OCI-LY7 (cell line): ENCODE measurements around the gene SLC25A41. TPM values are rescaled to one million over a fixed set of nuclear protein-coding genes. Genes with fewer than 3 reads are reported as not detected.

Experiments used
- BruUV-seq: library from RNA; stranded (reverse); fragments of 400-500 nt; replicated peaks from 2 replicates; lab custom pipeline; 2021; lab: Mats Ljungman, UMichigan
- CTCF ChIA-PET: fragments of 300-600 bp; sonication (Branson Sonifier 250); formaldehyde crosslinking; loops from one replicate; lab custom pipeline; 2022; ENCODE audit warnings: antibody characterized with exemption; ENCODE audit not compliant: unreplicated experiment; lab: Charles Lee
- POLR2A ChIA-PET: fragments of 300-600 bp; sonication (Branson Sonifier 250); formaldehyde crosslinking; loops from one replicate; lab custom pipeline; 2022; ENCODE audit warnings: antibody characterized with exemption; lab: Charles Lee
- DNase-seq: peaks from one replicate; pipeline ENCODE4 v3.0.0-alpha.2; 2015; ENCODE audit warnings: low spot score
- H2AFZ ChIP-seq: fragments of 200-600 bp; sonication (generic), shearing (Covaris generic); 2 replicates; pipeline ENCODE4 v1.6.1; 2014; ENCODE audit warnings: mild to moderate bottlenecking, antibody characterized with exemption, low read length, moderate library complexity
- H3K27ac ChIP-seq: fragments of 200-600 bp; sonication (generic); 2 replicates; pipeline ENCODE4 v1.5.1; 2014; ENCODE audit warnings: mixed run types, low read depth, mild to moderate bottlenecking, moderate library complexity, low read length, inconsistent platforms; ENCODE audit not compliant: poor library complexity, severe bottlenecking
- H3K36me3 ChIP-seq: fragments of 200-600 bp; sonication (generic); 2 replicates; pipeline ENCODE4 v1.6.1; 2014; ENCODE audit warnings: mild to moderate bottlenecking, antibody characterized with exemption, low read length, moderate library complexity, mixed read lengths; ENCODE audit not compliant: insufficient read depth
- H3K4me1 ChIP-seq: fragments of 200-600 bp; sonication (generic); 2 replicates; pipeline ENCODE4 v1.5.1; 2014; ENCODE audit warnings: mild to moderate bottlenecking, low read length; ENCODE audit not compliant: insufficient read depth, poor library complexity, severe bottlenecking
- H3K4me2 ChIP-seq: fragments of 200-600 bp; sonication (generic); 2 replicates; pipeline ENCODE4 v1.6.1; 2014; ENCODE audit warnings: mild to moderate bottlenecking, low read length
- H3K4me3 ChIP-seq: fragments of 200-600 bp; sonication (generic); 2 replicates; pipeline ENCODE4 v1.5.1; 2014; ENCODE audit warnings: mild to moderate bottlenecking, low read depth, low read length; ENCODE audit not compliant: poor library complexity, severe bottlenecking
- H3K79me2 ChIP-seq: fragments of 200-600 bp; sonication (generic); 2 replicates; pipeline ENCODE4 v1.6.1; 2016; ENCODE audit warnings: low read depth, mild to moderate bottlenecking, low read length, moderate library complexity, mixed read lengths; ENCODE audit not compliant: insufficient read depth
- H3K9me2 ChIP-seq: fragments of 200-600 bp; sonication (generic); 2 replicates; pipeline ENCODE4 v1.6.1; 2016; ENCODE audit warnings: mild to moderate bottlenecking, low read length, mixed read lengths; ENCODE audit not compliant: insufficient read depth
- H3K9me3 ChIP-seq: fragments of 200-600 bp; sonication (generic); 2 replicates; pipeline ENCODE4 v1.6.1; 2014; ENCODE audit warnings: mild to moderate bottlenecking, mixed run types, low read length, mixed read lengths
- H4K20me1 ChIP-seq: fragments of 200-600 bp; sonication (generic); 2 replicates; pipeline ENCODE4 v1.6.1; 2014; ENCODE audit warnings: mild to moderate bottlenecking, antibody characterized with exemption, low read length, moderate library complexity, mixed read lengths; ENCODE audit not compliant: insufficient read depth
- EZH2phosphoT487 ChIP-seq: fragments of 200-600 bp; sonication (generic); IDR thresholded peaks from 2 replicates; pipeline ENCODE4 v1.6.1; 2018; ENCODE audit warnings: low read depth, borderline replicate concordance, mild to moderate bottlenecking, mixed run types, antibody characterized with exemption, low read length, moderate library complexity, mixed read lengths
- intact Hi-C: fragments of 100-400 bp; cut with micrococcal nuclease; formaldehyde crosslinking; loops from one replicate; pipeline ENCODE4 v1.10.0; 2022; ENCODE audit not compliant: unreplicated experiment
- total RNA-seq, 2 experiments: library from RNA; depleted of rRNA in 1 of 2; stranded (reverse); fragments of >200 nt in 1 of 2; shearing (Covaris generic) in 1 of 2; gene quantifications; 2 replicates each; pipeline ENCODE4 v1.2.3, GENCODE V29; 2014 to 2022
- TF ChIP-seq, protein P1 (sequence below): fragments of 200-600 bp; sonication (generic); conservative IDR thresholded peaks from 2 replicates; pipeline ENCODE4 v1.5.1; 2014; ENCODE audit warnings: mild to moderate bottlenecking, antibody characterized with exemption, low read length, moderate library complexity, mixed read lengths

Gene SLC25A41
- total RNA-seq, 2 experiments from 2014 or later, result not detected

DNA sequence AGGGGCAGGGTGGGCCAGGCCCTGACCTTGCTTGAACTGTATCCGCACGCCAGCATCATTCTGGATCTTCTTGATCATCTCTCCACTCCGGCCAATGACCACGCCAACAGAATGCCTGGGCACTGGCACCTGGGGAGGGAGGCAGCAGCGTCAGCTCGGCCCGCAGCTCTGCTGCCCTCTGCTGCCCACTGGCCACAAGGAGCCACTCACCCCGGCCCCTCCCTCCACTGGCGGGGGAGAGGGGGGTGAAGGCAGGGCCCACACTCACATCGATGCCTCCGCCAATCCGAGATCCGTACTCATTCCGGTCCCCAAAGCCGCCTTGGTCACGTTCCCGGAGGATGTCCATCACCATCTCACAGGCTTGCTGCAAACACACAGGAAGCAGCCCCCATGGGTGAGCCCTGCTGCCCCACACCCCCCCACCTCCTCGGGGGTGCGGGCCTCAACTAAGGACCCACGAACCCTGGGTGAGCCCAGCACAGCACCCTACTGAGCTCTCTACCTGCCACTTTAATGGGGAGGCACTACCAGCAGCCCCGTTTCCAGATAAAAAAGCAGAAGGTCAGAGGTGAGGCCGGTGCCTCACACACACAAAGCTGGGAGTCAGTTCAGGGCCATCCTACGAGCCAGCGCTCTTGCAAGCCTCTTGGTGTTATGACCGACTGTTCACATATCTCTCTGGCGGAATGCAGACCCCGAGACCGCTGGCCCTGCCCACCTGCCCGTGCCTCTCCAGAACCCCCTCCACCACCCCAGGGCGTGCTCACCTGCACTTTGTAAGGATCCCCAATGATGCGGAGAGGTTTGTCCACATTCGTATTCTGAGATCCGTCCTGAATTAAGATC lies 15.6 kb downstream of the SLC25A41 start:
- Histone ChIP-seq H2AFZ (no peak overlapping the region), H3K4me1 (peaks cover 8% of the 10 kb centered on the region), H3K27ac (no peak overlapping the region), H3K4me3 (no peak overlapping the region), H3K36me3 (peaks cover 98% of the 10 kb centered on the region), H3K4me2 (no peak overlapping the region), H3K79me2 (peaks cover 37% of the 10 kb centered on the region), H3K9me3 (no peaks in the 10 kb centered on the region), H4K20me1 (peaks cover 19% of the 10 kb centered on the region), H3K9me2 (no peaks in the 10 kb centered on the region)
- intact Hi-C loops, result no loop called here
- DNase-seq, result no peak
- TF ChIP-seq, protein P1, sequence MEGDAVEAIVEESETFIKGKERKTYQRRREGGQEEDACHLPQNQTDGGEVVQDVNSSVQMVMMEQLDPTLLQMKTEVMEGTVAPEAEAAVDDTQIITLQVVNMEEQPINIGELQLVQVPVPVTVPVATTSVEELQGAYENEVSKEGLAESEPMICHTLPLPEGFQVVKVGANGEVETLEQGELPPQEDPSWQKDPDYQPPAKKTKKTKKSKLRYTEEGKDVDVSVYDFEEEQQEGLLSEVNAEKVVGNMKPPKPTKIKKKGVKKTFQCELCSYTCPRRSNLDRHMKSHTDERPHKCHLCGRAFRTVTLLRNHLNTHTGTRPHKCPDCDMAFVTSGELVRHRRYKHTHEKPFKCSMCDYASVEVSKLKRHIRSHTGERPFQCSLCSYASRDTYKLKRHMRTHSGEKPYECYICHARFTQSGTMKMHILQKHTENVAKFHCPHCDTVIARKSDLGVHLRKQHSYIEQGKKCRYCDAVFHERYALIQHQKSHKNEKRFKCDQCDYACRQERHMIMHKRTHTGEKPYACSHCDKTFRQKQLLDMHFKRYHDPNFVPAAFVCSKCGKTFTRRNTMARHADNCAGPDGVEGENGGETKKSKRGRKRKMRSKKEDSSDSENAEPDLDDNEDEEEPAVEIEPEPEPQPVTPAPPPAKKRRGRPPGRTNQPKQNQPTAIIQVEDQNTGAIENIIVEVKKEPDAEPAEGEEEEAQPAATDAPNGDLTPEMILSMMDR, result 0 out of 2 replicates have a peak, but pooled peaks have one; percentile 13
- TF ChIP-seq EZH2phosphoT487, result no peak
- POLR2A ChIA-PET, result interaction anchor here (0.5 kb wide), 1 partner anchor 670 kb away, joined by 5 read pairs; no protein-coding TSS in a partner anchor
- CTCF ChIA-PET, result no interaction called here
- no TSS peak for BruUV-seq

DNA sequence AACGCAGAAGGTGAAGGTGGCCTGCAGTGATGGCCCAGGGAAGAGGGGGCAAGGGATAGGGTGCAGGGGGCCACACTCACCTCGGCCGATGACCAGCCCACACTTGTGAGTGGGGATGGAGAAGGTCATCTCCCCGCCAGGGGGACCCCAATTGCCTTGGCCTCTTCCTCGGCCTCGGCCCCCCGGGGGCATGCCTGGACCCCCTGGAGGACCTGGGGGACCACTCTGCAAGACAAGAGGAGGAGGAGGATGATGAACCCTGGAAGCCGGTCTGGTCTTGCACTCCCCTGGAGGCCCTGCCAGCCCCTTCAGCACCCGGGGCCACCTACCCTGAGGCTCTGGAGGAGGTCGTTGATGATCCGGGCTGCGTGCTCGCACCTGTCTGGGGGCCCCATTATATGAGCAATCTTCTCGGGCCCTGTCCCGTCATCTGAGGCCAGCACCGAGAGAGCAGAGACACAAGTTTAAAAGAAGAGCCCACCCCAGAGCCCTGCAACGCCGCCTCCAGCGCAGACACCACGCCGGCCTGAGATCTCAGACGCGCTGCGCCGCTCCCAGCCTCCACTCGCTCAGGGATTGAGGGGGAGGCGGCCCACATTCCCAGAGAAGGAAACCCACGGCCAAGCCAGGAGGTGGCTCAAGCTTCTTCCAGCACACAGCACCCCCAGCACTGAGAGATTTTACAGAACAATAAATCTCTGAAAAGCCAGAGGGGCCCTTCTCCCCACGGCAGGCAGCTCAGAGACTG lies 16.7 kb downstream of the SLC25A41 start:
- no peak for DNase-seq
- intact Hi-C loops, result no loop called here
- no peak overlapping the region for H2AFZ ChIP-seq
- no TSS peak for BruUV-seq
- no peak overlapping the region for H3K4me2 ChIP-seq
- no peak overlapping the region for H3K27ac ChIP-seq
- H4K20me1 ChIP-seq, result peaks cover 8% of the 10 kb centered on the region; the same call in 1 of the 2 replicates
- H3K4me3 ChIP-seq, result no peak overlapping the region
- no peaks in the 10 kb centered on the region for H3K9me2 ChIP-seq
- H3K4me1 ChIP-seq, result no peaks in the 10 kb centered on the region
- TF ChIP-seq, protein P1, result no peak
- TF ChIP-seq EZH2phosphoT487, result no peak
- POLR2A ChIA-PET, result no interaction called here
- CTCF ChIA-PET, result no interaction called here
- peaks cover 26% of the 10 kb centered on the region for H3K79me2 ChIP-seq
- H3K36me3 ChIP-seq, result peaks cover 97% of the 10 kb centered on the region
- no peaks in the 10 kb centered on the region for H3K9me3 ChIP-seq
